Astrocyte of the cerebellum (primary cell): ENCODE measurements around the gene WNK4.

ENCODE experiments used
- DNase-seq: peaks from one replicate; pipeline ENCODE4 v3.0.0-alpha.2; 2011; ENCODE audit warnings: low read depth
- H3K4me3 ChIP-seq: 2 replicates; pipeline ENCODE4 v1.5.1; 2011; ENCODE audit warnings: mild to moderate bottlenecking, low read depth, low read length, moderate library complexity
- CTCF ChIP-seq: IDR thresholded peaks from 2 replicates; pipeline ENCODE4 v1.5.1; 2012; ENCODE audit warnings: low read length, low read depth, moderate library complexity, mild to moderate bottlenecking; ENCODE audit errors: missing control alignments
- in situ Hi-C: cut with HindIII; loops from 2 replicates; pipeline ENCODE4 v1.10.0; 2017; ENCODE audit warnings: low sequenced_read_pairs

The WNK4 gene

GRCh38 chr17:42845556-42845917 is 65.1 kb downstream of the WNK4 start:
- H3K4me3 ChIP-seq, result no peak overlapping the region
- no peak for TF ChIP-seq CTCF
- no peak for DNase-seq
- in situ Hi-C loops, result no loop called here

- in situ Hi-C loops, result no loop called here
- no peak for DNase-seq
- no peak overlapping the region for H3K4me3 ChIP-seq
- TF ChIP-seq CTCF, result no peak
These were observed 65.6 kb downstream of the WNK4 start for GRCh38 chr17:42845918-42846593.
